Activated T-cell treated with anti-CD3 and anti-CD28 coated beads for 48 hours (primary cell): ENCODE data around the gene GNG4.

ENCODE experiments used
- DNase-seq: peaks from one replicate; pipeline ENCODE4 v3.0.0-alpha.2; 2020; ENCODE audit warnings: low read depth

GNG4 gene

DNA sequence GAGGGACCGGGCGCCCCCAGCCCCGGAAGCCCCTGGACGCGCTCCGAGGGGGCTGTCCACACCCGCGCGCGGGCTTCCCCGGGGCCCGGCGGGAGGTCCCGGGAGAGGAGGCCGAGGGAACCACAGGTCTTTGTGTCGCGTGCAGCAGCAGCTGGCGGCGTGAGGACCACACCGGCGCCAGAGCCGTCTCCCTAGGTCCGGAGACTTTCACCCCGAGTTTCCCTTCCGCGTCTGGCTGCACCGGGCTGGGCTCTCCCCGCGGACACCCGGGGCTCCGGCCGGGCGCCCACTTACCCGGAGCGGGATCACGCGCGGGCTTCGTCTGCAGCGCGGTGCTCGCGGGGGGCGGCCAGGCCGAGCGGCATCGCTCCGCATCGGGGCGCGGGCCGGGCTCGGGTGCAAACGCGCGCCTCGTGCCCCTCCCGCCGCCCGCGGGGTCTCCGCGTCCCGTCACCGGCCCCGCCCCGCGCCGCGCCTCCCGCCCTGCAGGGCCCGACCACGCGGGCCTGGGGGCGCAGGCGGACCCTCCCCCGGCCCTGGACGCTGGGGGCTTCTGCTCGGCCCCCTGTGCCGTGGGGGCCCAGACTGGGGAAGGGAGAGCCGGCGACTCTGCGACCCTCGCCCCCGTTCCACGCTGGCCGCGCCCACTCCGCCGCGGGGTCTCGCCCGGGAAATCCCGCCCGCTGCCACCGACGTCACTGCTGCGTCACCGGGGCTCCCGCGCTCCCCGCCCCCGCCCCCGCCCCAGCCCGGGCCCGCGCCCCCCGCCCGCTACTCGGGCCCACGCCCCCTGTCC, at the start of gene GNG4:
GNG4 (minus strand) TSS at position 417 of the 796 bp plus-strand sequence. CDS start 65,946 bp downstream, outside the sequence.
- no peak for DNase-seq

DNA sequence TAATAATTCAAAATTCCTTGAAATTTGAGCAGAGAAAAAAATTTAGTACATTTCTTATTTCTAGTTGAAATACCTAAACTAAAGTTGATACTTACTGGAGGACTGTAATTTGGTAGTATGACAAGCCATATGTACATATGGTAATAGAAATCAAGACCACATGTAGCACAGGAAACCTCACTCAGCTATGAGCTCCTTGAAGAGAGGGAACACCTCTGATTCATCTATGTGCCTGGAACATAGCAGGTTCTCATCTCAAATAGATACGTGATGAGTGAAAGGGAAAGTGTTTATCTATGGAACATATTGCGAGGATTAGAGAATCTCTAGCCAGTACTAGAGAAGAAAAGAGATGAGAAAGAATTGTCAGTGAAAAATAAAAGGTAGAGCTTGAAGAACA, 47.9 kb upstream of the GNG4 start:
- no peak for DNase-seq

DNA sequence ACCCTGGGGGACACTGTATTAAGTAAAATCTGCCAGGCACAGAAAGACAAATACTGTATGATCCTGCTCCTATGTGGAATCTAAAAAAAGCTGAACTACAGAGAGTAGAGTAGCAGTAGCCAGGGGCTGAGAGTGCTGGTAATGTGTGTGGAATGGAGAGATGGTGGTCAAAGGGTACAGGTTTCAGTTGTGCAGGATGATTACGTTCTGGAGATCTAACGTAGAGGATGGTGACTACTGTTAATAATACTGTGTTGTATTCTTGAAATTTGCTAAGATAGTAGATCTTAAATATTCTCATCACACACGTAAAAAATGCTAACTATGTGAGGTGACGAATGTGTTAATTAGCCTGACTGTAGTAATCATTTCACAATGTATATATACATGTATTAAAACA, 39.8 kb upstream of the GNG4 start:
- DNase-seq, result no peak

DNA sequence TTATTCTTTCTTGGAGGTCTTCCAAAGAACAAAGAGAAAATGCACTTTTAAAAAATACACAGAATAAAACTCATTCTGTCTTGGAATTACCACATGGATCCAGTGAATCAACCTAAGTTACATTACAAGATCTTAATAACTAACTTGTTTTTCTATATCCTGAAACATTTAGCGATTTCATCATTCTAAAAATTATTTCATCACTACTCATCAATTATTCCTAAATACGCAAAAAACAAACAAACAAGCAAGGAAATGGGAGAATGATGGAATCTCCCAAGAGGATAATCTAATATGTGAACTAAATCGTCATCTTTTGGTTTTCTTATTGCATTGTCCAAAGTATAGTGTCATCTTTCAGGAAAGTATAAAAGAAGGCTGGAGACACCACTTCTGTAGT, 38.5 kb upstream of the GNG4 start:
- no peak for DNase-seq

DNA sequence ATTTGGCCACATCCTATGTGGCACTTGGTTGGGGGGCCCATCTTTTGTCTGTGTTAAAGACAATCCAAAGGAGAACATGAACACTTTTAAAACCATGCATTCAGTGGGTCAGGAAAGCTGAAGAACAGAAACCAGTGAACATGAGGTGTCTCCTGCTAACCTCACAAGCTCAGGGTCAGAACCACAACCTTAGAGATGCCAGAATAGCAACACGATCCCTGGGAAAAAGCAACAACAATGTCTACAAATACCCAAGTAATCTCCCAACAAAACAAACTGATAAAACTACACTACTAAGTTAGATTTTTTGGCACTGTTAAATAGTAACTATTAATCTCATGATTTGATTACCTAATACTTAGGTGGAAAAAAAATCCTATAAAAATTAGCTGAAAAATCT, 34.1 kb upstream of the GNG4 start:
- DNase-seq, result no peak

DNA sequence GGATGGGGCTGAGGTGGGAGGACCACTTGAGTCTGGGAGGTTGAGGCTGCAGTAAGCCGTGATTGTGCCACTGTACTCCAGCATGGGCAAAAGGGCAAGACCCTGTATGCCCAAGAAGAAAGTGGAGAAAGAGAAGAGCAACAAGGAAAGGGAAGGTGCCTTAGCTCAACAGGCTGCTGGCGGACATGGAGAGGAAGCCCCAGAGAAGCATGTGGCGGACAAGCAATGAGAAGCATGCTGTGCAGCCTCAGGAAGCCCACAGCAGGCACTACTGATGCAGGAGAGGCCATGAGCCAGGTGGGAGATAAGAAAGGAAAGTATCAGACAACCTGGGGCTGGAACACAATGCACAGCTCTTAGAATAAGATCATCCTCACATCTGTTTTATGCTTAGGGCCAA, 32.6 kb upstream of the GNG4 start:
- DNase-seq, result no peak

DNA sequence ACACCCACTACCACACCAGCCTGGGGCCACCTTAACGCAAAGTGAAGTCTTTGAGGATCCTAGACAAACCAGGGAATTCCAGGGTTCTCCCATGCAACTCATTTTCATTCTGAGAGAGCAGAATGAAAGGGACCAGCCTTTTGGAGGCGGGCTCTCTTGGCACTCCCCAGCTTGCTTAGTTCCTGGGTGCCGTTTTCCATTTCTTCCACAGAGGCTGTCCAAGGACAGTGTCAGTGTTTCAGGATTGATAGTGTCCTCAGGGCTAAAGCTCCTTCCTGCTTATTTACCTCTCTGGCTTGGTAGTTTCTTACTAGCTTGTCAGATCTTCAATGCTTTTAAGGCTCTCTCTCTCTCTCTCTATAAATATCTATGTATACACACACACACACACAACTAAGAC, 30.1 kb upstream of the GNG4 start:
- no peak for DNase-seq

DNA sequence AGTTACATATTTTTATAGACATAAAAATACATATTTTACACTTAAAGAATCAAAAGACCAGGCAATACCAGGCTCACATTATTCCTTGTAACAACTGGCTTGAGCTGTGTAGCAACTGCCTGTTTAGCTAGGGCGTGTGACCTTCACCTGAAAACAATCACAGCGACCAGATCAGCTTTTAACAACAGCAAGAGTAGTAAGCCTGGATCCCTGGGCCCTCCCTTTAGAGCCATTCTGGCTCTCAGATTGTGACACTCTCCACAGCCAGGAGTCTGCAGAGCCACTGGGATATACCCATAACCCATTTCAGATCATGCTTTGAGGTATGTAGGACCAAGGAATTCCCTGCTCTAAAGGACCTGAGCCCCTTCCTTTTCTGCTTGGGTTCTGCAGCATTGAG, 29.4 kb upstream of the GNG4 start:
- DNase-seq, result no peak

DNA sequence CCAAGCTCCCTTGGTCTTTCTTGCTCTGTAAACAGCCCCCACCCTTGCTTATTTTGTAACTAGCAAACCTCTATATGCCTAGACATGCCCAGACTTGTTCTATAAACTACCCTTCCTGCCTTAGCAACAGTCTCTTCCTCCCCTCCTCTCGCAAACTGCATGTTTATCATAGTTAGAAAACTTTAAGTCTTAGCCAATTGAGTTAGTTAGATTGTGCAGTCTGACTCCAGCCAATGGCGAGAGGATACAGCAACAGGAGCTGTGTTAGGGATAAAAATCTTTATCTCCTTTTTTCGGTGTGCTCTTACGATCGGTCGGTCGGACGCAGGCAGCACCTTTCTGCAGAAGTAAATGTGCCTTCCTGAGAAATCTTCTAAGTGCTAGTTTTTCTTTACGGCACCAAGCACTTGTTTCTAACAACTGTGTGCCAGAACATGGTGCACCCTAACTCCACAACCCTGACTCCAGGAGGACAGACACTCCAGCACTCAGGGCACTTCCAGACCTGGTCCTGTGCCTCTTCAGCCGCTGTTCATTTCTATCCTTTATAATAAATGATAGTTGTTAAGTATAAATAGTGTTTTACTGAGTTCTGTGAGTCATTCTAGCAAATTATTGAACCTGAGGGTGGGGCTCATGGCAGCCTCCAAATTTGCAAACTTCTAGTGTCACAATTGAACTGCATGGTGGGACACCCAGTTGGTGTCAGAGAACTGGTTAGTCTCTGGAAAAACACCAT, 25.7 kb upstream of the GNG4 start:
- DNase-seq, result no peak

DNA sequence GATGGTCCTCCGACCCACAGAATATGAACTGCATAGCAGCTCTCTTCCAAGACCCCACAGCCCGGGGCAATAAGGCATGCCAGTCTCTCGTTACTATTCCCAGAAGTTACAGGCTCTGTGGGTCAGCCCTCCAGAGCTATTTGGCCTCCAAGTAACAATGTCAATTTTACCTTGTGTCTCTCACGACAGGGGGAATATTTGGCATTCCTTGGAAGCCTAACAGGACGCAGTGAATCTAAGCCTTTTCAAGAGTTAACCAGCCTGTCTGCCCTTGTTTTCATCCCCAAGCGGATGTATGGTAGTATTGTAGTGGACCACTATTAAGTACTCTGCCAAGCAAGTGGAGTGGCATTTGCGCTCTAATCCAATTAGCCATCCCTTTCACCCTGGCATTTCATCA, 24.4 kb upstream of the GNG4 start:
- DNase-seq, result no peak

DNA sequence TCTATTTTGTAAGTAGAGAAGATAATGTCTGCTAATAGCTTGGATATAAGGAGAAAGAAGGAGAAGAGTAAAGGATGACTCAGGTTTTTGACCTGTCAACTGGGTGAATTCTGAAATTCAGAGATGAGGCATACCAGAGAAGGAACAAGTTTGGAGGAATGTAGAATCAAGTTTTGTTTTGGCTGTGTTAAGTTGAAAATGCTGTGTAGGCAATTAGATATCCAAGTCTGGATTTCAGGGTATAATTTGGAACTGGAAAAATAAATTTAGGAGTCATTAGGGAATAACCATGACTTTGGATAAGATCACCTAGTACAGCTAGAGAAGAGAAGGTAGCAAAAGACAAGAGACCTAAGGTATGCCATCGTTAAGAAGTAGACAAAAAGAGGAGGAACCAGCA, 22.4 kb upstream of the GNG4 start:
- no peak for DNase-seq

DNA sequence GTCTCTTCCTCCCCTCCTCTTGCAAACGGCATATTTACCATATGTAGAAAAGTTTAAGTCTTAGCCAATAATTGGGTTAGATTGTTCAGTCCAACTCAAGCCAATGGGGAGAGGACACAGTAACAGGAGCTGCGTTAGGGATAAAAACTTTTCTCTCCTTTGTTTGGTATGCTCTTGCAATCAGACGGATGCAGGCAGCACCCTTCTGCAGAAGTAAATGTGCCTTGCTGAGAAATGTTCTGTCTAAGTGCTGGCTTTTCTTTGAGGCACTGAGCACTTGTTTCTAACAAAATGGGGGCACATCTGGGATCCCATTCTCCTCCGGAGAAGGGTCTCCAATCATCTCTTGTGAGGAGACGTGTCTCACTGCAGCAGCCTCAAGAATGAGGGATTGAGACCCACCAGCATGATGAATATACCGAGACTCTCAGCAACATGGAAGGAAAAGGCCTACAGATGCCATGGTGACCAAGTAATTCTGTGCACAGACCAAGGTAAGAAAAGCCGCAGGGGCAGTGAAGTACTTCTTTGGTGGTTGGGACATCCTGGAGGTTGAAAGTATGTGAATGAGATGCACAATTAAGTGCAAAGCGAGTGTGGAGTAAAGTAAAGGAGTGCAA, 20.7 kb upstream of the GNG4 start:
- no peak for DNase-seq

DNA sequence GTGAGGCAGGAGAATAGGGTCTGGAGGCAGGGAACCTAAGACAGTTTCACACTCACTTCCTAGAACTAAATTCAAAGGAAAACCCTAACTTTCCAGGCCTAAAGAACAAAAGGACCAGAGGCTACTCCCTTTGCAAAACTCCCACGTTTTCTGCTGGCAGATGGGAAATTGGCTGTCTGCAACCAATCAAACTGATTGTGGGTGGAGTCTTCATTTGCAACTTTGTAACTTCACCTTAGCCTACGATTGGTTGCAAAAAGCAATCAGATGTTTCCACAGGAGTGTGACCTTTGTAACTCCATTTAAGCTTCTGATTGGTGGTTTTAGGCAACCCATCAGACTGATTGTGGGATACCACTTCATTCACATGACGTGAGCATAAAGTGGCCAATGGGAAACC, 19.7 kb upstream of the GNG4 start:
- no peak for DNase-seq

DNA sequence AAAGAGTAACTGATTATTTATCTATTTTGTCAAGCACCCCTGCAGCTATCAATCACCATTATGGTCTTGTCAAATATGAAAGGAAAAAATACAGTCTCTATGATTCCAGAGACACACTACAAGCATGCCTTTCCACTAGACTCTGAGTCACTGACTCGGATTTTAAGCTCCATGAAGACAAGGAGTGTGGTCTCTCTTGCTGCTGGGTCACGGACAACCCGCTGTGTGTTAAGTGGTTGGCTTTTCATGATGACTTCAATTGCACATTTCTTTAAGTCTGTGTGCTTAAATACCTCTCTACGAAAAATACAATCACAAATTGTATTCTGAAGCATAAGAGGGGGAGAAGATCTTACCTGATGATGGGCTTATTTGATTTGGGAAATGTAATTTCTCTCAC, 14.0 kb upstream of the GNG4 start:
- no peak for DNase-seq

DNA sequence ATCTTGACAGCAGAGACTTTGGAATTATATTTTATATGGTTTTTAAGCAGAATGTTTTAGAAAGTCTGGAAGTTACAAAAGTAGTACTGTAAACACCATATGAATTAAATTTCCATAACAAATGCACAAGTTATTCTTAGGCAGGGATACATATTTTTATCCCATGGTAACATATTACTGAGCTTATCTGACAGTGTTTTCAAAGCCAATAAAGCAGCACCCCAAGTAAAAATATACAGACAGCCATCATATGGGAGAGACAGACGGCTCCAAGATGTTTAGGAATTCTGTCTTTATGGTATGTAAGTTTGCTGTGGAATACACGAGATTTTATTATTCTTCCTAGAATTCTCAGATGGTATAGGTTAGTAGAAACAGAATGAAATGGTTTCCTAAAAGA, 12.0 kb upstream of the GNG4 start:
- DNase-seq, result no peak

DNA sequence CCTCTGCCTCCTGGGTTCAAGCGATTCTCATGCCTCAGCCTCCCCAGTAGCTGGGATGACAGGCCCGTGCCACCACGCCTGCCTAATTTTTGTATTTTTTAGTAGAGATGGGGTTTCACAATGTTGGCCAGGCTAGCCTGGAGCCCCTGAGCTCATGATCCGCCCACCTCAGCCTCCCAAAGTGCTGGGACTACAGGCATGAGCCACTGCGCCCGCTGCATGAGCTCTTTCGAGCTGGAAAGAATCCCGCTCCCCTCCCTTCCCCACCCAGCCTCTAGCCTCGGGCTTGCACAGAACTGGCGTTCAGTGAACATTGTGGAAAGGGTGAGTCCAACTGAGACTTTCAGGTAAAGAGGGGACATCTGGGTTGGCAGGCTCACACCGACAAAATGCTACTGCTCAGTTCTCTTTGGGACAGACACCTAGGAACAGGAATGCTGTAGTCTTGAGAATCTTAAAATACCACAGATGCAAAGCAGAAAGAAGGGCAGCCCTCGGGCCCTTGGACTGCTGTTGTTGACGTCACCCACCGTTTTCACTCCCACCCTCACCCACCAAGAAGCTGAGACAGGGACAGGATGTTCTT, 9.7 kb upstream of the GNG4 start:
- no peak for DNase-seq

DNA sequence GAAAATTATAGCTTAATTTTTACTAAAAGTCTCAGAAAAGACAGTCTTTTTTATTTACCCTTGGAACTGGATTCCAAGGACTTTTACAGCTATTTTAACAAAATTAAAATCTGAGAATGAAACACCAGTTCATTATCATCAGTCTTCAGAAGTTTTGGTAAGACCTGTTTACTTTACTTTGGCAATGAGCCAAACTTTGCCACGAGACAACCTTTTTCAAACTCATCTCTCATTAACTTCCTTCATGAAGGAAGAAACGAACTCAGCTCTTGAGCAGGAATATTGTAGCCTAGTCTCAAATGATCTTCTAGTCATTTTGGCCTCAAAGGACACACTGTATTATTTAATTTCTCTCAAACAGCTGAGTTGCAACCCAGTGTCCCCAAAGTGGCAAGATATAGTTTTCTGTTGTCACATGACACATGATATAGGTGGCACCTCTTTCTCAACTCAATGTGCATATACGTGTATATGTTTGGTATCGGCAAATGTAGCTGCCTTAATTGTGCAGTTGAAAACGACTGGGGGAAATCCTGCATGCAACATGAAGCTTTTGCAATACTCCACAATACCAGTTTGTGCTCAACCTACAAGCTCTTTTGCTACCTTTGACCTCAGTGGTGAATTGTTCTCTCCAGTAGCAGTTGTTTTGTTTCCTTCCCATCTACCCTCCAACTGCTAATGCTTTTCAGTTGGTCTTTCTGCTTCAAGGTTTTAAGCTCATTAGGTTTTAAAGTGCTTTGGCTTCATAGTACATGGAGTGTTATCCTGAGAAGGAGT, 8.4 kb upstream of the GNG4 start:
- DNase-seq, result no peak

DNA sequence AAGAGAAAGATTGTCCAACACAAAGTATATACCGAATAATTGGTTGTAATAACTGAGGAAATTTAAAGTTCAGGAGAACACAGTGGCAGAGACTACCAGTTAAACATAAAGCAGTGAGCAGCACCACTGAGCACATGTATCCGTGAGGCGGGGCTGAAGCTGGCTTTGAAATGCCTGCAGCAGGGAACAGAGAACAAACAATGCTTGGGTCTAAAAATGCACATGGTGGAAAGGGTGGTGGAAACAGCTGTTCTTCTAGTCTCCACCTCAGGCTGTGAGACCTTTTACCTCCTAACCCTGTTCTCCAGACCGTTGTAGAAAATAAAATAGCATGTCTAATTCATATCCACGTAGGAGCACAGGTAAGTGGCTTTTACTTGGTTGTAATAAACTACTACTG, 7.7 kb upstream of the GNG4 start:
- DNase-seq, result no peak

DNA sequence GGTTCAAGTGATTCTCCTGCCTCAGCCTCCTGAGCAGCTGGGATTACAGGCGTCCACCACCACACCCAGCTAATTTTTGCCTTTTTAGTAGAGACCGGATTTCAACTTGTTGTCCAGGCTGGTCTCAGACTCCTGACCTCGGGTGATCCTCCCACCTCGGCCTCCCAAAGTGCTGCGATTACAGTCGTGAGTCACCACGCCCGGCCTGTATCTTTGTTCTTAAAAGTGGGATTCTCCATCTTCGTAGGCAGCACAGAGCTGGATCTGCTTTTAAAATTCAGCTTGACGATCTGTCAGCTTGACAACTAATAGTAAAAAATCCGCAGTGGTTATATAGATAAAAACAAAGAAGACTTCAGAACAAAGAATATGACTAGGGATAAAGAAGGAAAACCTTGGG, 2.8 kb upstream of the GNG4 start:
- DNase-seq, result no peak

DNA sequence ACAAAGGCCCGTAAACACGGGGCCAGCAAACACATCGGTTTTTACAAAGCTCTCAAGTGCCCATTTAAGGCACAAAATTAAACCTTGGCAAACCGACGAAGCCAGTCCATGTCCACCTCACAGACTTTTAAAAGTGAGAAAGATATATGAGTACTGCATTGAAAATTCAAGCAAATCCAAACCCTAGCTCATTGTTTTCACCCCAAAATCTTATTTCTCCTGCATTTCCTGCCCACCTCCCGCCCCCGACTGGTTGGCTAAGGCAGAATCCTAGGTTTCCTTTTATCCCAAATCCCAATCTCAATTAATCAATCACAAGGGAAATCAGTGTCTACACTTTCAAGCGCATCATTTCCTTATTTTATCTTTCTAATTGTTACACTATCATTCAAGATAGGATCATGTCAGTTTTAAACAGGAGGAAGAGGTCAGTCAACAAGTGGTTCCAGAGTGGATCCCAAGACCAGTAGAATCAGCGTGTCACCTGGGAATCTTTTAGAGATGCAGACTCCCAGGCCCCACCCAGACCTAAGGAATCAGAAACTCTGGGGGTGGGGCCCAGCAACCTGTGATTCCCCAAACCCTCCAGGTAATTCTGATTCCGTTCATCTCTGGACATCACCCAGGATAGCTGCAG, 1.7 kb upstream of the GNG4 start:
- no peak for DNase-seq

DNA sequence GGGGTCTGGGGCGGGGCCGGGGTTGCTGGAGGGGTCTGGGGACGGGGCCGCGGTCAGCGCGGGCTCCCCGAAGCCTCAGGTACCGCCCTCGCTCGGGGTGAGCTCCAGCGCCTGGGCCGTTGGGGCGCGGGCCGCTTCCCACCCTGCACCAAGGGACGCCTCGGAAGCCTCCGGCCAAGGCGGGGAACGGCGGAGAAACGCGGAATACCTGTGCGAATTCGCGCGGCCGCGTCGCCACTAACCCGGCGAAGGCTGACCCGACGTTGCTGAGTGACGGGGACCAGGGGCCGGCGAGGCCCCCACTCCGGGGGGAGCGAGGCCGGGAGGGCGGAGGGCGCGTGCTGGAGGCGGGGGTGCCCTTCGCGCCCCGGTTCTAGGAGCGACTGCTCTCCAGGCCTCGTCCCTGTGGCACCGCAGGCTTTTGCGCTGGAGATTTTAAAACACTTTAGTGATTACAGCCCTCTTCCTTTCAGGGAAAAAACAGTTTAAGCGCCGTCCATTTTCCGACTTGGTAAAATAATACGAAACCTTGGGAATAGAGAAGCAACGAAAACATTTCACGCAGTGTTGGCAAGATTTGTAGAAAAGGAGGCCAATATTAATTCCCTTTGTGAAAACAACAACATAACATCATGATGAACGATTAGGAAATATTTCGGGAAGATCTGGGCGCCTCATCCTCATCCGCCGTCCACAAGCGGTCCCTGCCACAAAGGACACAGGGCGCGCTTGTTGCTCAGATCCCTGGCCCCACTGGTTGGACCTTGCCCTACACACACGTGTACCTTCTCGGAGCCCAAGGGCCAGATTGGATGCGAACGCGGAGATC, 971 bp upstream of the GNG4 start:
- peak; percentile 11 for DNase-seq
